CD14-positive monocyte (primary cell): ENCODE measurements around the gene PLS1. TPM values are rescaled to one million over a fixed set of nuclear protein-coding genes. Genes with fewer than 3 reads are reported as not detected.

Experiments
- DNase-seq, 3 donors: peaks; one replicate each; pipeline ENCODE4 v3.0.0-alpha.2; 2011 to 2022
- H2AFZ ChIP-seq: 2 replicates; pipeline ENCODE4 v1.6.0; 2012; ENCODE audit warnings: mild to moderate bottlenecking, low read depth, low read length, inconsistent platforms; ENCODE audit not compliant: insufficient read depth, poor library complexity, severe bottlenecking
- H3K27ac ChIP-seq, 2 donors: 1 replicate in 1 of 2; 2 replicates in 1 of 2; pipeline ENCODE4 v1.5.1; 2012 to 2013; ENCODE audit warnings: low read length in 2 of 2, control low read depth in 1 of 2, inconsistent platforms in 1 of 2, low read depth in 1 of 2, mild to moderate bottlenecking in 1 of 2
- H3K27me3 ChIP-seq, 2 donors: one replicate each; pipeline versions ENCODE4 v1.6.0 to v1.6.1; 2011 to 2013; ENCODE audit warnings: low read length in 2 of 2; ENCODE audit not compliant: control insufficient read depth in 2 of 2, insufficient read depth in 2 of 2
- H3K36me3 ChIP-seq, 2 donors: replicated peaks in 1 of 2; 1 replicate in 1 of 2; 2 replicates in 1 of 2; pipeline versions ENCODE4 v1.5.1 to v1.6.1; 2012 to 2013; ENCODE audit warnings: low read length in 2 of 2, control low read depth in 1 of 2, inconsistent platforms in 1 of 2, mild to moderate bottlenecking in 1 of 2; ENCODE audit not compliant: insufficient read depth in 2 of 2, control insufficient read depth in 1 of 2
- H3K4me1 ChIP-seq, 2 donors: 1 replicate in 1 of 2; 2 replicates in 1 of 2; pipeline versions ENCODE4 v1.5.1 to v1.6.1; 2012 to 2013; ENCODE audit warnings: low read length in 2 of 2, control low read depth in 1 of 2, inconsistent platforms in 1 of 2, mild to moderate bottlenecking in 1 of 2, moderate library complexity in 1 of 2; ENCODE audit not compliant: insufficient read depth in 2 of 2, control insufficient read depth in 1 of 2
- H3K4me2 ChIP-seq: replicated peaks from 2 replicates; pipeline ENCODE3; 2012; ENCODE audit warnings: low read length, moderate library complexity, mild to moderate bottlenecking; ENCODE audit not compliant: poor library complexity, severe bottlenecking; ENCODE audit errors: extremely low read depth
- H3K4me3 ChIP-seq, 3 experiments: fragments of 200-600 bp in 1 of 3; sonication (generic) in 1 of 3; replicated peaks in 1 of 3; 1 replicate in 2 of 3; 2 replicates in 1 of 3; pipeline ENCODE4 v1.5.1; 2011 to 2013; ENCODE audit warnings: low read length in 3 of 3, mild to moderate bottlenecking in 3 of 3, control low read depth in 2 of 3, low read depth in 2 of 3, inconsistent platforms in 1 of 3, moderate library complexity in 1 of 3
- H3K79me2 ChIP-seq: 2 replicates; pipeline ENCODE4 v1.6.0; 2012; ENCODE audit warnings: mild to moderate bottlenecking, control low read depth, inconsistent platforms, low read length, moderate library complexity; ENCODE audit not compliant: insufficient read depth
- H3K9ac ChIP-seq: 2 replicates; pipeline ENCODE4 v1.6.0; 2017; ENCODE audit warnings: low read length, mild to moderate bottlenecking; ENCODE audit not compliant: insufficient read depth, poor library complexity, severe bottlenecking
- H3K9me3 ChIP-seq, 2 donors: replicated peaks in 1 of 2; 1 replicate in 1 of 2; 2 replicates in 1 of 2; pipeline versions ENCODE4 v1.5.1 to v1.6.1; 2012 to 2013; ENCODE audit warnings: low read length in 2 of 2, control low read depth in 1 of 2; ENCODE audit not compliant: control insufficient read depth in 1 of 2, insufficient read depth in 1 of 2
- H4K20me1 ChIP-seq: 2 replicates; pipeline ENCODE4 v1.6.0; 2012; ENCODE audit warnings: mild to moderate bottlenecking, low read length, control low read depth, moderate library complexity; ENCODE audit not compliant: insufficient read depth
- H3K27ac Mint-ChIP-seq, 7 donors: one replicate each; pipeline ENCODE4 v1.8.0; 2020; ENCODE audit warnings: mild to moderate bottlenecking in 7 of 7, mixed read lengths in 7 of 7, moderate library complexity in 6 of 7, inconsistent platforms in 2 of 7
- H3K27me3 Mint-ChIP-seq, 3 donors: one replicate each; pipeline ENCODE4 v1.8.0; 2021 to 2022; ENCODE audit warnings: low read depth in 3 of 3, mild to moderate bottlenecking in 3 of 3, mixed read lengths in 3 of 3, moderate library complexity in 3 of 3, inconsistent platforms in 1 of 3
- H3K36me3 Mint-ChIP-seq, 2 donors: one replicate each; pipeline ENCODE4 v1.8.0; 2020; ENCODE audit warnings: mixed read lengths in 2 of 2, inconsistent platforms in 1 of 2, mild to moderate bottlenecking in 1 of 2
- H3K4me1 Mint-ChIP-seq: one replicate; pipeline ENCODE4 v1.8.0; 2020; ENCODE audit warnings: mild to moderate bottlenecking, mixed read lengths
- H3K4me3 Mint-ChIP-seq, 2 donors: one replicate each; pipeline ENCODE4 v1.8.0; 2020; ENCODE audit warnings: mild to moderate bottlenecking in 2 of 2, mixed read lengths in 2 of 2, moderate library complexity in 1 of 2
- H3K9me3 Mint-ChIP-seq, 7 donors: one replicate each; pipeline ENCODE4 v1.8.0; 2020 to 2022; ENCODE audit warnings: mixed read lengths in 7 of 7, mild to moderate bottlenecking in 6 of 7, moderate library complexity in 6 of 7, inconsistent platforms in 2 of 7
- WGBS: methylation state at CpG from one replicate; pipeline ENCODE4 v1.1.5; 2013; ENCODE audit warnings: missing lambda C conversion rate; ENCODE audit not compliant: insufficient coverage; 5-methylcytosine and 5-hydroxymethylcytosine counted together
- intact Hi-C, 2 donors: fragments of 100-400 bp; cut with micrococcal nuclease; formaldehyde crosslinking; loops; one replicate each; pipeline versions ENCODE4 v1.15.0 to v1.15.1; 2023
- polyA plus RNA-seq, 3 donors: library from polyadenylated mRNA; depleted of rRNA in 1 of 3; unstranded in 2 of 3; stranded (reverse) in 1 of 3; fragments of 300-500 nt in 2 of 3; fragments of >200 nt in 1 of 3; fragmentation: Illumina TruSeq in 2 of 3; gene quantifications; 1 replicate in 2 of 3; 2 replicates in 1 of 3; pipeline ENCODE4 v1.2.3, GENCODE V29; 2012 to 2021
- TF ChIP-seq, protein P1 (sequence below): fragments of 200-600 bp; IDR thresholded peaks from one replicate; pipeline ENCODE4 v1.8.0; 2022; ENCODE audit warnings: antibody characterized with exemption, mild to moderate bottlenecking

PLS1 gene
- polyA plus RNA-seq, 3 donors: 0.09 to 0.17 TPM; not detected in 1

DNA sequence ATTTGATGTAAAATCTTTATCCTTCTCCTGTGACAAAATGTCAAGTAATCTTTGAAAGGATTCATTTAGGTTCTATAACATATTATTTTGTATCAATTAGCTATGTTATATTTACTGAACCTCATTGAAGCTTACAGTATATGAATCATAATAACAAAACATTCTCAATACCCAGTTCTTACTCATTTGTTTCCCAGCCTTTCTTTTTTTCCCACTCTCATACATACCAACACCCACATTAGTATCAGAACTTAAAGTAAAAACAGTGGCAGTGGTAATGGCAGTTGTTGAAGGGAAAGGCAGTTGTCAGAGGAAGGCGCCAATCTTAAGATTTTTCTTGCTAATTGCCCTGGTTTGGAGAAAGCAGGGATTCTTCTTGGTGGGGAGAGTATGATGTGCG, 94.4 kb downstream of the PLS1 start:
- Histone ChIP-seq H3K9me3 (no peaks in the 10 kb centered on the region), H3K4me1 (no peaks in the 10 kb centered on the region), H3K79me2 (no peaks in the 10 kb centered on the region), H3K4me3 (no peak overlapping the region), H3K27ac (no peak overlapping the region), H3K36me3 (no peaks in the 10 kb centered on the region), H3K27me3 (no peaks in the 10 kb centered on the region), H3K4me2 (no peak overlapping the region), H3K9ac (no peak overlapping the region), H4K20me1 (no peaks in the 10 kb centered on the region), H2AFZ (no peak overlapping the region)
- no CpG with 5 or more reads among the region's 2 CpGs for WGBS
- no peaks in the 10 kb centered on the region for H3K9me3 Mint-ChIP-seq
- DNase-seq: no peak
- no peaks in the 10 kb centered on the region for H3K27me3 Mint-ChIP-seq
- H3K4me3 Mint-ChIP-seq: no peak overlapping the region
- TF ChIP-seq, protein P1, sequence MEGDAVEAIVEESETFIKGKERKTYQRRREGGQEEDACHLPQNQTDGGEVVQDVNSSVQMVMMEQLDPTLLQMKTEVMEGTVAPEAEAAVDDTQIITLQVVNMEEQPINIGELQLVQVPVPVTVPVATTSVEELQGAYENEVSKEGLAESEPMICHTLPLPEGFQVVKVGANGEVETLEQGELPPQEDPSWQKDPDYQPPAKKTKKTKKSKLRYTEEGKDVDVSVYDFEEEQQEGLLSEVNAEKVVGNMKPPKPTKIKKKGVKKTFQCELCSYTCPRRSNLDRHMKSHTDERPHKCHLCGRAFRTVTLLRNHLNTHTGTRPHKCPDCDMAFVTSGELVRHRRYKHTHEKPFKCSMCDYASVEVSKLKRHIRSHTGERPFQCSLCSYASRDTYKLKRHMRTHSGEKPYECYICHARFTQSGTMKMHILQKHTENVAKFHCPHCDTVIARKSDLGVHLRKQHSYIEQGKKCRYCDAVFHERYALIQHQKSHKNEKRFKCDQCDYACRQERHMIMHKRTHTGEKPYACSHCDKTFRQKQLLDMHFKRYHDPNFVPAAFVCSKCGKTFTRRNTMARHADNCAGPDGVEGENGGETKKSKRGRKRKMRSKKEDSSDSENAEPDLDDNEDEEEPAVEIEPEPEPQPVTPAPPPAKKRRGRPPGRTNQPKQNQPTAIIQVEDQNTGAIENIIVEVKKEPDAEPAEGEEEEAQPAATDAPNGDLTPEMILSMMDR: no peak
- no peaks in the 10 kb centered on the region for H3K36me3 Mint-ChIP-seq
- H3K27ac Mint-ChIP-seq: no peak overlapping the region
- H3K4me1 Mint-ChIP-seq: peaks cover 3% of the 10 kb centered on the region
- intact Hi-C loops: no loop called here

DNA sequence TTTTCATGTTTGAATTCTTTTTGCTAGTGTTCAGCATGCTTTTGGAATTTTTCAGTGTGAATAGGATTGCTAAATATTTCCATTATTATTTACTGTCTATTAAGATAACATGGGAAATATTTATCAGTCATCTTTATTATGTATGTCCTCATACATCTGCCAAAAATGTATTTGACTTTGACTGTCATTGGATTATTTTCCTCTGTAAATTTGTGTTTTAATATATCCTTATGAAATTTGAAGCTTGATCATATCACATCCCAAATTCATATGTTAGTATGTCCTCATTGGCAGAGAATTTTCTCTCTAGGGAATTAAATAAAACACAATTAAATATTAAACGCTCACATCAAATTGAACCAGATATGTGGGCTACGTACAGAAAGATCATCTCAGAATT, 95.3 kb downstream of the PLS1 start:
- no peak overlapping the region for H2AFZ ChIP-seq
- Mint-ChIP-seq H3K27ac (no peak overlapping the region), H3K27me3 (no peaks in the 10 kb centered on the region), H3K9me3 (no peaks in the 10 kb centered on the region), H3K36me3 (no peaks in the 10 kb centered on the region), H3K4me3 (no peak overlapping the region), H3K4me1 (peaks cover 3% of the 10 kb centered on the region)
- no peak overlapping the region for H3K9ac ChIP-seq
- H3K4me2 ChIP-seq: no peak overlapping the region
- WGBS: no CpG with 5 or more reads among the region's 2 CpGs
- H3K27ac ChIP-seq: no peak overlapping the region
- H3K4me1 ChIP-seq: no peaks in the 10 kb centered on the region
- intact Hi-C loops: no loop called here
- no peaks in the 10 kb centered on the region for H3K27me3 ChIP-seq
- H3K9me3 ChIP-seq: no peaks in the 10 kb centered on the region
- no peak for DNase-seq
- H4K20me1 ChIP-seq: no peaks in the 10 kb centered on the region
- H3K36me3 ChIP-seq: no peaks in the 10 kb centered on the region
- TF ChIP-seq, protein P1: no peak
- H3K79me2 ChIP-seq: no peaks in the 10 kb centered on the region
- no peak overlapping the region for H3K4me3 ChIP-seq
